Esophagus squamous epithelium (tissue), 5 donors: ENCODE results near the gene CNOT6L. TPM values are rescaled to one million over a fixed set of nuclear protein-coding genes. Genes with fewer than 3 reads are reported as not detected.

Source experiments
- DNase-seq: peaks from one replicate; lab custom pipeline; 2025; lab: John Stamatoyannopoulos, UW
- H3K27ac ChIP-seq, 4 donors: fragments of 200-600 bp; sonication (generic); one replicate each; pipeline ENCODE4 v1.5.1; 2016 to 2019; ENCODE audit warnings: mild to moderate bottlenecking in 1 of 4
- H3K27me3 ChIP-seq, 4 donors: fragments of 200-600 bp; sonication (generic); 1 replicate in 3 of 4; 2 replicates in 1 of 4; pipeline versions ENCODE4 v1.5.1 to v1.6.0; 2017 to 2021; ENCODE audit warnings: antibody characterized with exemption in 1 of 4
- H3K36me3 ChIP-seq, 3 donors: fragments of 200-600 bp; sonication (generic); one replicate each; pipeline ENCODE4 v1.5.1; 2016 to 2019
- H3K4me1 ChIP-seq, 3 donors: fragments of 200-600 bp; sonication (generic); one replicate each; pipeline ENCODE4 v1.5.1; 2017 to 2019
- H3K4me3 ChIP-seq, 4 donors: fragments of 200-600 bp; sonication (generic); 1 replicate in 3 of 4; 2 replicates in 1 of 4; pipeline ENCODE4 v1.5.1; 2016 to 2019; ENCODE audit warnings: mild to moderate bottlenecking in 2 of 4, moderate library complexity in 1 of 4
- H3K9me3 ChIP-seq, 3 donors: fragments of 200-600 bp; sonication (generic); one replicate each; pipeline ENCODE4 v1.5.1; 2016 to 2019
- CTCF ChIP-seq, 6 experiments: fragments of 450-650 bp in 4 of 6; fragments of 200-600 bp in 2 of 6; sonication (generic) in 2 of 6; IDR thresholded peaks; one replicate each; pipeline ENCODE4 v1.5.1; 2016 to 2019; ENCODE audit warnings: antibody characterized with exemption in 6 of 6, mild to moderate bottlenecking in 4 of 6, moderate library complexity in 4 of 6
- POLR2A ChIP-seq, 4 donors: fragments of 450-650 bp; IDR thresholded peaks; one replicate each; pipeline ENCODE4 v1.6.1; 2017; ENCODE audit warnings: antibody characterized with exemption in 4 of 4, mild to moderate bottlenecking in 4 of 4, moderate library complexity in 3 of 4
- WGBS, 2 donors: methylation state at CpG; one replicate each; pipeline ENCODE4 v1.1.5; 2018; 5-methylcytosine and 5-hydroxymethylcytosine counted together
- intact Hi-C: fragments of 100-400 bp; cut with DNase I; formaldehyde crosslinking; loops from one replicate; pipeline ENCODE4 v1.15.0; 2022
- total RNA-seq, 4 donors: library from RNA; depleted of rRNA; stranded (reverse); fragments of >200 nt; gene quantifications; one replicate each; pipeline ENCODE4 v1.1.0, GENCODE V29; 2016
- donor health status: DM: yes; HTN: yes; CAD: no.

CNOT6L gene
- total RNA-seq, 4 donors from 2014 or later = 8.5 to 33.6 (median 15.7) TPM

- no peak for DNase-seq
- no peak overlapping the region for H3K4me3 ChIP-seq
- no peak for TF ChIP-seq POLR2A (IDR thresholded peaks at IDR 0.05)
- no peak for TF ChIP-seq CTCF (IDR thresholded peaks at IDR 0.05)
- no peaks in the 10 kb centered on the region for H3K9me3 ChIP-seq
- intact Hi-C loops = no loop called here
- H3K27ac ChIP-seq = no peak overlapping the region
- peaks cover 0 to 35% (median 0%) of the 10 kb centered on the region in 3 donors for H3K36me3 ChIP-seq
- 75 to 76% methylated on average over 6 of the region's 6 CpGs for WGBS, 2 donors
- no peaks in the 10 kb centered on the region for H3K27me3 ChIP-seq
- H3K4me1 ChIP-seq = peaks cover 0 to 32% (median 10%) of the 10 kb centered on the region in 3 donors
These were observed 42.7 kb downstream of the CNOT6L start for GRCh38 chr4:77776182-77777134.

GRCh38 chr4:77773101-77773500, 46.1 kb downstream of the CNOT6L start:
- no peak for DNase-seq

DNA sequence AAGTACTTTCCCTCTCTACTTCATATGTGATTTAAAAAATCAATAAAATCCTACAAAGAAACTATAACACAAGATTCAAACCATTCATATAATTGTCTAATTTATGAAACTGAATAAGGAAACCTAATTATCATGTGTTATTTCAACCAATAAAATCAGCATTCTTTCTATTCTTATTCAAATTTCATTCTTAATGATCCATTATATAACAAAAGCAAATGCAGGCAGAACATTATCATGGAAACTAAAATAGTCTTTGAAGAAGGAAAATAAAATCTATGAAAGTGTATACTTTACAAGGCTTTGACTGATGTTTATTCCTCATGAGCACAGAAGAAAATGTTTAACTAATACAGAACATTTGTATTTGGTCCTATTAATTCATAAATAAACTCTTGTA, 47.6 kb downstream of the CNOT6L start:
- no peak for TF ChIP-seq POLR2A (IDR thresholded peaks at IDR 0.05)
- intact Hi-C loops = no loop called here
- H3K9me3 ChIP-seq = no peaks in the 10 kb centered on the region
- no peak overlapping the region for H3K27ac ChIP-seq
- DNase-seq = no peak
- peaks cover 0 to 68% (median 0%) of the 10 kb centered on the region in 3 donors for H3K36me3 ChIP-seq
- H3K27me3 ChIP-seq = no peaks in the 10 kb centered on the region
- H3K4me1 ChIP-seq = peaks cover 0 to 7% (median 1%) of the 10 kb centered on the region in 3 donors
- H3K4me3 ChIP-seq = no peak overlapping the region

More at GRCh38 chr4:77773101-77773500, 46.1 kb downstream of the CNOT6L start:
- no peaks in the 10 kb centered on the region for H3K9me3 ChIP-seq
- no peaks in the 10 kb centered on the region for H3K27me3 ChIP-seq
- TF ChIP-seq POLR2A (IDR thresholded peaks at IDR 0.05) (no peak), CTCF (IDR thresholded peaks at IDR 0.05) (no peak)
- no peak overlapping the region for H3K27ac ChIP-seq
- H3K4me1 ChIP-seq = peaks cover 0 to 22% (median 10%) of the 10 kb centered on the region in 3 donors
- intact Hi-C loops = no loop called here
- WGBS, 2 donors = 87 to 91% methylated on average over 3 of the region's 3 CpGs
- H3K36me3 ChIP-seq = peaks cover 0 to 63% (median 0%) of the 10 kb centered on the region in 3 donors
- H3K4me3 ChIP-seq = no peak overlapping the region

- 100% methylated on average over 1 of the region's 1 CpG for WGBS, 2 donors
- Histone ChIP-seq H3K27ac (no peak overlapping the region), H3K4me1 (no peaks in the 10 kb centered on the region), H3K9me3 (peaks cover 0 to 19% (median 10%) of the 10 kb centered on the region in 3 donors), H3K27me3 (no peaks in the 10 kb centered on the region), H3K36me3 (peaks cover 0 to 56% (median 0%) of the 10 kb centered on the region in 3 donors), H3K4me3 (no peak overlapping the region)
- no peak for DNase-seq
- intact Hi-C loops = no loop called here
- TF ChIP-seq POLR2A (IDR thresholded peaks at IDR 0.05) (no peak), CTCF (IDR thresholded peaks at IDR 0.05) (no peak)
These were observed 53.4 kb downstream of the CNOT6L start for GRCh38 chr4:77765720-77766119.

GRCh38 chr4:77762531-77762930, 56.6 kb downstream of the CNOT6L start:
- H3K36me3 ChIP-seq = peaks cover 0 to 48% (median 0%) of the 10 kb centered on the region in 3 donors
- peaks cover 0 to 19% (median 10%) of the 10 kb centered on the region in 3 donors for H3K9me3 ChIP-seq
- no peak overlapping the region for H3K27ac ChIP-seq
- no peak for DNase-seq
- H3K4me1 ChIP-seq = no peaks in the 10 kb centered on the region
- 95 to 96% methylated on average over 1 of the region's 1 CpG for WGBS, 2 donors
- TF ChIP-seq POLR2A (IDR thresholded peaks at IDR 0.05) = no peak
- TF ChIP-seq CTCF (IDR thresholded peaks at IDR 0.05) = no peak
- H3K27me3 ChIP-seq = no peaks in the 10 kb centered on the region
- H3K4me3 ChIP-seq = no peak overlapping the region
- intact Hi-C loops = no loop called here
